ENCODE measurements around the gene NIPBL. TPM values are rescaled to one million over a fixed set of nuclear protein-coding genes. Genes with fewer than 3 reads are reported as not detected.
A peak's percentile ranks its signal among the peaks of the same experiment; 100 is the strongest.

Gene NIPBL
- total and polyA plus RNA-seq, 2 donors (not counting 1 experiment from before 2014, with no cell fraction given) = 30.8 to 34.2 TPM

DNA sequence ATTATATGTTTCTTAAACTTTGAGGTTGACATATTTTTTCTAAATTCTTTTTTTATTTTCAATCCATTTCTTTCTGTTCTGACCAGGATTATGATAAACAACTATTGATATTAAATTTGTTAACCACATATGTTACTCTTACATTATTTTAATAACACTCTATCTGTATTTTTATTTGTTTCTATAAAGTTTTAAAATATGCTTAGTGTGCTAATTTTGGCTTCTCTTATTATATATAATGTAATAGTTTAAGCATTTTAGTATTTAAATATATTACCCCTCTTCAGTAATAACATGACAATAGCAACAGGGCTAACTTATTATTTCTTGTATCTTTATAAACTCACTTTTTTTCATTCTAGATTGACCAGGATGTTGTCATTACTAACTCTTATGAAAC is 137.8 kb downstream of the NIPBL start:
- H3K36me3 ChIP-seq (ENCODE audit: control insufficient read depth, insufficient read depth, low read length) = no peaks in the 10 kb centered on the region

DNA sequence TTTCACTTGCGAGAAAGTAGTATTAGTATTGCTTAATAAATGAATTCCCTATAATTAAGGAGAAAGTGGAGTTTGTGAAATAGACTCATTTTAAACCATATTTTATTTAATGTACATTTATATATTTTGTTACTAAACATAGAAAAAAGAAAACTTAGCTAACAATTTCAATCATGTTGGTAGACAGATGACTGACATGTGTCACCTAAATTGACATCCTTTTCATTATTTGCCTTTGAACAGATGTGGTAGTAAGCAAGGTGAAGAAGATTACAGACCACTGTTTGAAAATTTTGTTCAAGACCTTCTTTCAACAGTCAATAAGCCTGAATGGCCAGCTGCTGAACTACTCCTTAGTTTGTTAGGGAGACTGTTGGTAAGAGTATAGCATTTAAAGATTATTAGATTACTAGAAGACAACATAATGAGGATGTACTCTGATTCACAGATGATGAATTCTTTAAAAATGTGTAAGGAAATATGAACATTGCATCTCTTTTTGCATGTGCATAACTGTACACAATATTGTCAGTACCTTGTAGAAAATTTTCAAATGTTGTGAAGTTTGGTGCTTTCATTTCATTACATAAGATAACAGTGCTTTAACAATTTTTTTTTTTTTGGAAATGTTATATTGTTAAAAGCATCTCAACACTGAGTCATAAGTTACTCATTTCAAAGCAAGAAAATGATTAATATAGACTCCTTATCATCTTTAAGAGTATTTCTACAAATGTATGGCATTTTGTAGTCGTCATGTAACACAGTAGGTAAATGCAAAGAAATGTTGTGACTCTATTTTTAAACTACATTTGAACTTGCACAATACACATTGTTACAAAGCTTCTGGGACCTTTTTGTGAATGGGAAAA is 139.5 kb downstream of the NIPBL start:
- TF ChIP-seq, protein P1, sequence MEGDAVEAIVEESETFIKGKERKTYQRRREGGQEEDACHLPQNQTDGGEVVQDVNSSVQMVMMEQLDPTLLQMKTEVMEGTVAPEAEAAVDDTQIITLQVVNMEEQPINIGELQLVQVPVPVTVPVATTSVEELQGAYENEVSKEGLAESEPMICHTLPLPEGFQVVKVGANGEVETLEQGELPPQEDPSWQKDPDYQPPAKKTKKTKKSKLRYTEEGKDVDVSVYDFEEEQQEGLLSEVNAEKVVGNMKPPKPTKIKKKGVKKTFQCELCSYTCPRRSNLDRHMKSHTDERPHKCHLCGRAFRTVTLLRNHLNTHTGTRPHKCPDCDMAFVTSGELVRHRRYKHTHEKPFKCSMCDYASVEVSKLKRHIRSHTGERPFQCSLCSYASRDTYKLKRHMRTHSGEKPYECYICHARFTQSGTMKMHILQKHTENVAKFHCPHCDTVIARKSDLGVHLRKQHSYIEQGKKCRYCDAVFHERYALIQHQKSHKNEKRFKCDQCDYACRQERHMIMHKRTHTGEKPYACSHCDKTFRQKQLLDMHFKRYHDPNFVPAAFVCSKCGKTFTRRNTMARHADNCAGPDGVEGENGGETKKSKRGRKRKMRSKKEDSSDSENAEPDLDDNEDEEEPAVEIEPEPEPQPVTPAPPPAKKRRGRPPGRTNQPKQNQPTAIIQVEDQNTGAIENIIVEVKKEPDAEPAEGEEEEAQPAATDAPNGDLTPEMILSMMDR (conservative IDR thresholded peaks at IDR 0.05 in 1 of 2, IDR thresholded peaks at IDR 0.05 in 1 of 2; ENCODE audit: low read depth in 1 of 2, low read length in 2 of 2) = no peak
- no peak for TF ChIP-seq EZH2 (IDR thresholded peaks at IDR 0.05; ENCODE audit: low read length, missing control alignments)
- no peak overlapping the region for H2AFZ ChIP-seq (ENCODE audit: low read length)
- no peaks in the 10 kb centered on the region for H3K27me3 ChIP-seq (ENCODE audit: control insufficient read depth, insufficient read depth, low read length)
- no peaks in the 10 kb centered on the region for H3K4me1 ChIP-seq (ENCODE audit: control insufficient read depth, extremely low read depth, insufficient read depth, low read length)
- H3K9me3 ChIP-seq (ENCODE audit: control insufficient read depth, insufficient read depth, low read depth, low read length) = no peaks in the 10 kb centered on the region
- H3K27ac ChIP-seq (ENCODE audit: insufficient read depth, low read length) = no peak overlapping the region
- H4K20me1 ChIP-seq (ENCODE audit: control insufficient read depth, extremely low read depth, insufficient read depth, low read length) = no peaks in the 10 kb centered on the region
- H3K9ac ChIP-seq (ENCODE audit: insufficient read depth, low read length) = no peak overlapping the region
- H3K4me3 ChIP-seq (replicated peaks in 1 of 4; ENCODE audit: control extremely low read depth in 1 of 4, insufficient read depth in 1 of 4, low read depth in 3 of 4, low read length in 4 of 4) = no peak overlapping the region
- no peaks in the 10 kb centered on the region for H3K79me2 ChIP-seq (ENCODE audit: control insufficient read depth, insufficient read depth, low read length)
- peak; percentile 11 to 41 for DNase-seq (ENCODE audit: low read depth in 2 of 2)
- H3K36me3 ChIP-seq (ENCODE audit: control insufficient read depth, insufficient read depth, low read length) = no peaks in the 10 kb centered on the region
- no peak overlapping the region for H3K4me2 ChIP-seq (ENCODE audit: extremely low read depth, insufficient read depth, low read length)

More for the DNA sequence above, 137.8 kb downstream of the NIPBL start:
- Histone ChIP-seq H3K4me2 (ENCODE audit: extremely low read depth, insufficient read depth, low read length) (no peak overlapping the region), H3K9me3 (ENCODE audit: control insufficient read depth, insufficient read depth, low read depth, low read length) (no peaks in the 10 kb centered on the region), H3K4me3 (replicated peaks in 1 of 4; ENCODE audit: control extremely low read depth in 1 of 4, insufficient read depth in 1 of 4, low read depth in 3 of 4, low read length in 4 of 4) (no peak overlapping the region), H2AFZ (ENCODE audit: low read length) (no peak overlapping the region), H3K9ac (ENCODE audit: insufficient read depth, low read length) (no peak overlapping the region), H4K20me1 (ENCODE audit: control insufficient read depth, extremely low read depth, insufficient read depth, low read length) (no peaks in the 10 kb centered on the region), H3K27ac (ENCODE audit: insufficient read depth, low read length) (no peak overlapping the region), H3K27me3 (ENCODE audit: control insufficient read depth, insufficient read depth, low read length) (no peaks in the 10 kb centered on the region), H3K79me2 (ENCODE audit: control insufficient read depth, insufficient read depth, low read length) (no peaks in the 10 kb centered on the region), H3K4me1 (ENCODE audit: control insufficient read depth, extremely low read depth, insufficient read depth, low read length) (no peaks in the 10 kb centered on the region)
- no peak for TF ChIP-seq EZH2 (IDR thresholded peaks at IDR 0.05; ENCODE audit: low read length, missing control alignments)
- TF ChIP-seq, protein P1 (conservative IDR thresholded peaks at IDR 0.05 in 1 of 2, IDR thresholded peaks at IDR 0.05 in 1 of 2; ENCODE audit: low read depth in 1 of 2, low read length in 2 of 2) = no peak
- no peak for DNase-seq (ENCODE audit: low read depth in 2 of 2)

DNA sequence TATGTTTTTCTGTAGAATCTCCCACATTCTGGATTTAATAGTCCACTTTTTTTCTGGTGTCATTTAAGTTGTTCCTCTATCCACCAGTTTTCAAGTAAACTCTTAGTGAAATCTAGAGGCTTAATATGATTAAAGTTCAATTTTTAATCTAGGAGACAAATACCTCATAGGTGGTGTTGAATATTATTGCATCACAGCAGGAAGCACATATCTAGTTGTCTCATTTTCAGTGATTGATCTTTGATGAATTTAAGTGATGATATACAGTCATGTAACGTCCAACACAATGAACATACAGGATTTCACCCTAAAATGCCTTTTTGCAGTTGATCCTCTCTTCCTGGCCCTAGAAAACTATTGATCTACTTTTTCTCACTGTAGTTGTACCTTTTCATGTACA is 152.3 kb downstream of the NIPBL start:
- H3K9ac ChIP-seq (ENCODE audit: insufficient read depth, low read length) = no peak overlapping the region
- H4K20me1 ChIP-seq (ENCODE audit: control insufficient read depth, extremely low read depth, insufficient read depth, low read length) = no peaks in the 10 kb centered on the region
- no peaks in the 10 kb centered on the region for H3K79me2 ChIP-seq (ENCODE audit: control insufficient read depth, insufficient read depth, low read length)

More for the DNA sequence above, 152.3 kb downstream of the NIPBL start:
- TF ChIP-seq, protein P1 (conservative IDR thresholded peaks at IDR 0.05 in 1 of 2, IDR thresholded peaks at IDR 0.05 in 1 of 2; ENCODE audit: low read depth in 1 of 2, low read length in 2 of 2) = no peak
- no peak for TF ChIP-seq EZH2 (IDR thresholded peaks at IDR 0.05; ENCODE audit: low read length, missing control alignments)
- H3K4me3 ChIP-seq (replicated peaks in 1 of 4; ENCODE audit: control extremely low read depth in 1 of 4, insufficient read depth in 1 of 4, low read depth in 3 of 4, low read length in 4 of 4) = no peak overlapping the region
- no peak for DNase-seq (ENCODE audit: low read depth in 2 of 2)
- no peaks in the 10 kb centered on the region for H3K4me1 ChIP-seq (ENCODE audit: control insufficient read depth, extremely low read depth, insufficient read depth, low read length)
- H2AFZ ChIP-seq (ENCODE audit: low read length) = no peak overlapping the region
- peaks cover 5% of the 10 kb centered on the region for H3K36me3 ChIP-seq (ENCODE audit: control insufficient read depth, insufficient read depth, low read length)
- no peak overlapping the region for H3K4me2 ChIP-seq (ENCODE audit: extremely low read depth, insufficient read depth, low read length)
- no peaks in the 10 kb centered on the region for H3K27me3 ChIP-seq (ENCODE audit: control insufficient read depth, insufficient read depth, low read length)
- no peaks in the 10 kb centered on the region for H3K9me3 ChIP-seq (ENCODE audit: control insufficient read depth, insufficient read depth, low read depth, low read length)
- no peak overlapping the region for H3K27ac ChIP-seq (ENCODE audit: insufficient read depth, low read length)
